HepG2 (cell line): ENCODE results near the gene TIMM13. TPM values are rescaled to one million over a fixed set of nuclear protein-coding genes. Genes with fewer than 3 reads are reported as not detected.
A peak's percentile ranks its signal among the peaks of the same experiment; 100 is the strongest.

Source experiments
- FOXM1 ChIP-seq: sonication (generic); formaldehyde crosslinking; IDR thresholded peaks from 2 replicates; pipeline ENCODE4 v1.5.0; 2020; ENCODE audit warnings: missing genetic modification reagents
- GATAD2A ChIP-seq: IDR thresholded peaks from 2 replicates; pipeline ENCODE4 v1.6.1; 2016
- GTF2F1 ChIP-seq: fragments of 150-350 bp; IDR thresholded peaks from 2 replicates; pipeline ENCODE4 v1.6.1; 2014; ENCODE audit warnings: low read length
- MAF1 ChIP-seq: sonication (generic); formaldehyde crosslinking; IDR thresholded peaks from 2 replicates; pipeline ENCODE4 v1.5.0; 2020; ENCODE audit warnings: missing genetic modification reagents, borderline replicate concordance
- MYC ChIP-seq: sonication (generic); formaldehyde crosslinking; IDR thresholded peaks from 2 replicates; pipeline ENCODE4 v1.9.0; 2021; ENCODE audit warnings: missing genetic modification reagents, borderline replicate concordance
- NFIB ChIP-seq: sonication (generic); formaldehyde crosslinking; IDR thresholded peaks from 2 replicates; pipeline ENCODE4 v1.9.0; 2021; ENCODE audit warnings: missing genetic modification reagents, mild to moderate bottlenecking, borderline replicate concordance
- NR1H2 ChIP-seq: sonication (generic); formaldehyde crosslinking; IDR thresholded peaks from 2 replicates; pipeline ENCODE4 v1.8.1; 2022; ENCODE audit warnings: low read depth, missing genetic modification reagents, borderline replicate concordance
- NR2C2 ChIP-seq: sonication (generic); formaldehyde crosslinking; IDR thresholded peaks from 2 replicates; pipeline ENCODE4 v1.4.0; 2020; ENCODE audit warnings: missing genetic modification reagents, mild to moderate bottlenecking, moderate library complexity, borderline replicate concordance
- RBM39 ChIP-seq: fragments of 200-400 bp; formaldehyde crosslinking; IDR thresholded peaks from one replicate; pipeline ENCODE4 v1.6.1; 2018; ENCODE audit warnings: antibody characterized with exemption, mild to moderate bottlenecking, low read depth, low read length; ENCODE audit not compliant: poor library complexity, severe bottlenecking
- TFDP2 ChIP-seq: sonication (generic); formaldehyde crosslinking; IDR thresholded peaks from 2 replicates; pipeline ENCODE4 v1.4.0; 2020; ENCODE audit warnings: missing genetic modification reagents
- TRAFD1 ChIP-seq: sonication (generic); formaldehyde crosslinking; IDR thresholded peaks from 2 replicates; pipeline ENCODE4 v1.5.1; 2020; ENCODE audit warnings: missing genetic modification reagents, mild to moderate bottlenecking, borderline replicate concordance
- U2AF1 ChIP-seq: fragments of 200-400 bp; formaldehyde crosslinking; optimal IDR thresholded peaks from 2 replicates; pipeline ENCODE3; 2017; ENCODE audit warnings: mild to moderate bottlenecking, low read depth, low read length
- ZBTB33 ChIP-seq: sonication (generic); formaldehyde crosslinking; IDR thresholded peaks from 2 replicates; pipeline ENCODE4 v1.4.0; 2020; ENCODE audit warnings: missing genetic modification reagents
- ZBTB44 ChIP-seq: sonication (generic); formaldehyde crosslinking; IDR thresholded peaks from 2 replicates; pipeline ENCODE4 v1.4.0; 2020; ENCODE audit warnings: missing genetic modification reagents
- ZFP82 ChIP-seq: sonication (generic); formaldehyde crosslinking; IDR thresholded peaks from 2 replicates; pipeline ENCODE4 v1.5.1; 2020; ENCODE audit warnings: mild to moderate bottlenecking, missing genetic modification reagents, borderline replicate concordance
- ZFP91 ChIP-seq: sonication (generic); formaldehyde crosslinking; IDR thresholded peaks from 2 replicates; pipeline ENCODE4 v1.9.0; 2022; ENCODE audit warnings: missing genetic modification reagents, mild to moderate bottlenecking, borderline replicate concordance
- ZMYM2 ChIP-seq: sonication (generic); formaldehyde crosslinking; IDR thresholded peaks from 2 replicates; pipeline ENCODE4 v1.8.0; 2022; ENCODE audit warnings: mild to moderate bottlenecking, missing genetic modification reagents
- ZNF34 ChIP-seq: sonication (generic); formaldehyde crosslinking; IDR thresholded peaks from 2 replicates; pipeline ENCODE4 v1.4.0; 2020; ENCODE audit warnings: mild to moderate bottlenecking, missing genetic modification reagents, borderline replicate concordance
- ZNF484 ChIP-seq: sonication (generic); formaldehyde crosslinking; IDR thresholded peaks from 2 replicates; pipeline ENCODE4 v1.5.1; 2020; ENCODE audit warnings: mild to moderate bottlenecking, low read depth, missing genetic modification reagents, borderline replicate concordance
- ZNF768 ChIP-seq: sonication (generic); formaldehyde crosslinking; IDR thresholded peaks from 2 replicates; pipeline ENCODE4 v1.4.0; 2020; ENCODE audit warnings: missing genetic modification reagents
- polyA plus RNA-seq, 8 experiments: library from polyadenylated mRNA; depleted of rRNA in 3 of 8; stranded (reverse) in 7 of 8; unstranded in 1 of 8; fragments of >200 nt; fragmentation: Illumina TruSeq in 4 of 8; extraction: Trizol in 4 of 8; gene quantifications; 2 replicates each; pipeline versions ENCODE4 v1.2.1 to v1.2.3, GENCODE V29; 2011 to 2016; ENCODE audit warnings: low read depth in 4 of 8, missing spikeins in 1 of 8, mixed read lengths in 1 of 8; ENCODE audit not compliant: insufficient read depth in 1 of 8
- total RNA-seq, 5 experiments: library from RNA; depleted of rRNA; stranded (reverse); fragments of >200 nt; fragmentation: Illumina TruSeq; extraction: Trizol; gene quantifications; 2 replicates each; pipeline ENCODE4 v1.2.3, GENCODE V29; 2016; ENCODE audit warnings: low read depth in 1 of 5

Gene TIMM13
- total and polyA plus RNA-seq, 2 of the 13 experiments (the other 11 are each of a cell fraction or from before 2014, with no cell fraction given), result 48.4 to 108 TPM

- TF ChIP-seq ZBTB33 (CRISPR knock-in tag), result no peak
- TF ChIP-seq TRAFD1 (CRISPR knock-in tag), result no peak
- no peak for TF ChIP-seq ZBTB44 (CRISPR knock-in tag)
- 0 out of 2 replicates have a peak, but pooled peaks have one; percentile 36 for TF ChIP-seq ZNF34 (CRISPR knock-in tag)
- TF ChIP-seq MAF1 (CRISPR knock-in tag), result 0 out of 2 replicates have a peak, but pooled peaks have one; percentile 57
- TF ChIP-seq GATAD2A (CRISPR knock-in tag), result 0 out of 2 replicates have a peak, but pooled peaks have one; percentile 3
- TF ChIP-seq ZNF484 (CRISPR knock-in tag), result no peak
- TF ChIP-seq ZNF768 (CRISPR knock-in tag), result peak; percentile 78
- TF ChIP-seq FOXM1 (CRISPR knock-in tag), result peak; percentile 34; the same call in 1 of the 2 replicates
- no peak for TF ChIP-seq NR1H2 (CRISPR knock-in tag)
- TF ChIP-seq RBM39, result peak; percentile 0
- TF ChIP-seq NR2C2 (CRISPR knock-in tag), result peak; percentile 30; the same call in 1 of the 2 replicates
- TF ChIP-seq ZFP91 (CRISPR knock-in tag), result 0 out of 2 replicates have a peak, but pooled peaks have one; percentile 30
- TF ChIP-seq ZFP82 (CRISPR knock-in tag), result 0 out of 2 replicates have a peak, but pooled peaks have one; percentile 82
- TF ChIP-seq MYC (CRISPR knock-in tag), result peak; percentile 45
- TF ChIP-seq ZMYM2 (CRISPR knock-in tag), result peak; percentile 61; the same call in 1 of the 2 replicates
- TF ChIP-seq NFIB (CRISPR knock-in tag), result peak; percentile 29; the same call in 1 of the 2 replicates
- TF ChIP-seq U2AF1, result peak; percentile 8
- no peak for TF ChIP-seq GTF2F1
- no peak for TF ChIP-seq TFDP2 (CRISPR knock-in tag)
These were observed 47.8 kb upstream of the TIMM13 start (continued) for GRCh38 chr19:2475018-2475701.
